GM12878 (cell line): Measurements from ENCODE around the gene ITSN1. TPM values are rescaled to one million over a fixed set of nuclear protein-coding genes. Genes with fewer than 3 reads are reported as not detected.

Experiments used
- ATAC-seq: fragments of 200-7000 bp; cut with Tn5 transposase; 3 replicates; pipeline ENCODE4 v1.9.1; 2020; ENCODE audit warnings: mild to moderate bottlenecking, moderate library complexity
- BruUV-seq: library from RNA; stranded (reverse); fragments of 400-500 nt; replicated peaks from 2 replicates; lab custom pipeline; 2021; lab: Mats Ljungman, UMichigan
- CTCF ChIA-PET: fragments of 300-600 bp; sonication (Branson Sonifier 250); formaldehyde crosslinking; extraction: SDS; loops from one replicate; lab custom pipeline; 2021; ENCODE audit warnings: inconsistent platforms; lab: Yijun Ruan, JAX
- POLR2A ChIA-PET: fragments of 350-600 bp; formaldehyde crosslinking; extraction: SDS; loops from one replicate; lab custom pipeline; 2021; ENCODE audit warnings: inconsistent platforms; lab: Charles Lee
- RAD21 ChIA-PET: fragments of 300-600 bp; sonication (Branson Sonifier 250); formaldehyde crosslinking; loops from one replicate; lab custom pipeline; 2023; ENCODE audit warnings: antibody characterized with exemption; ENCODE audit not compliant: unreplicated experiment; lab: Charles Lee
- SMC1A ChIA-PET: fragments of 300-600 bp; sonication (Branson Sonifier 250); formaldehyde crosslinking; loops from one replicate; lab custom pipeline; 2023; ENCODE audit not compliant: unreplicated experiment, uncharacterized antibody; lab: Charles Lee
- DNase-seq: peaks from one replicate; pipeline ENCODE4 v3.0.0-alpha.2; 2011; ENCODE audit warnings: low read depth, low spot score
- FAIRE-seq: peaks from 3 replicates; lab custom pipeline; 2011; peaks lifted over from hg19 to GRCh38; lab: Jason Lieb, UNC
- H2AFZ ChIP-seq: 2 replicates; pipeline ENCODE4 v1.6.0; 2011; ENCODE audit warnings: low read depth, low read length, control low read depth; ENCODE audit not compliant: control insufficient read depth
- H3K27ac ChIP-seq: 2 replicates; pipeline ENCODE4 v1.5.1; 2011; ENCODE audit warnings: control low read depth; ENCODE audit not compliant: control insufficient read depth, insufficient read depth
- H3K27me3 ChIP-seq, 2 experiments: replicated peaks in 1 of 2; 2 replicates each; pipeline versions ENCODE4 v1.6.0 to v1.6.1; 2011; ENCODE audit warnings: low read length in 1 of 2; ENCODE audit not compliant: control insufficient read depth in 2 of 2, insufficient read depth in 2 of 2
- H3K36me3 ChIP-seq, 2 experiments: 2 replicates each; pipeline ENCODE4 v1.5.1; 2011; ENCODE audit warnings: low read length in 1 of 2; ENCODE audit not compliant: control insufficient read depth in 2 of 2, insufficient read depth in 2 of 2
- H3K4me1 ChIP-seq: 2 replicates; pipeline ENCODE4 v1.6.1; 2011; ENCODE audit warnings: mild to moderate bottlenecking, low read length, moderate library complexity, mixed read lengths; ENCODE audit not compliant: control insufficient read depth, insufficient read depth
- H3K4me2 ChIP-seq: 2 replicates; pipeline ENCODE4 v1.6.0; 2011; ENCODE audit warnings: control low read depth; ENCODE audit not compliant: control insufficient read depth, insufficient read depth
- H3K4me3 ChIP-seq: fragments of 200-600 bp; sonication (generic); 2 replicates; pipeline ENCODE4 v1.5.1; 2016
- H3K79me2 ChIP-seq: 2 replicates; pipeline ENCODE4 v1.6.0; 2011; ENCODE audit warnings: low read length; ENCODE audit not compliant: control insufficient read depth, insufficient read depth
- H3K9ac ChIP-seq: 2 replicates; pipeline ENCODE4 v1.8.0; 2011; ENCODE audit warnings: low read length, control low read depth, mixed read lengths; ENCODE audit not compliant: control insufficient read depth, insufficient read depth
- H3K9me3 ChIP-seq: replicated peaks from 3 replicates; pipeline ENCODE4 v1.5.1; 2011; ENCODE audit warnings: mild to moderate bottlenecking, low read length; ENCODE audit not compliant: control insufficient read depth, insufficient read depth
- H4K20me1 ChIP-seq: 2 replicates; pipeline ENCODE4 v1.6.0; 2011; ENCODE audit not compliant: control insufficient read depth, insufficient read depth
- ATF7 ChIP-seq: fragments of 450-650 bp; IDR thresholded peaks from 2 replicates; pipeline ENCODE4 v1.6.1; 2016; ENCODE audit warnings: low read depth, mild to moderate bottlenecking
- RAD21 ChIP-seq: IDR thresholded peaks from 2 replicates; pipeline ENCODE4 v1.6.1; 2011; ENCODE audit warnings: mild to moderate bottlenecking, low read depth, low read length, moderate library complexity; ENCODE audit not compliant: insufficient read depth
- WGBS: methylation state at CpG from one replicate; pipeline ENCODE4 v1.1.6; 2016; ENCODE audit warnings: low lambda C conversion rate; ENCODE audit not compliant: insufficient replicate concordance, insufficient coverage; ENCODE audit errors: missing lambda C conversion rate; 5-methylcytosine and 5-hydroxymethylcytosine counted together
- in situ Hi-C: fragments of 300-500 bp; cut with MboI; formaldehyde crosslinking; loops from 9 replicates; pipeline ENCODE4 v1.14.3; 2018; ENCODE audit warnings: mixed read lengths
- intact Hi-C: fragments of 100-400 bp; cut with micrococcal nuclease; formaldehyde crosslinking; loops from one replicate; pipeline ENCODE4 v1.14.2; 2022; ENCODE audit not compliant: unreplicated experiment
- polyA plus RNA-seq, 11 experiments: library from polyadenylated mRNA; depleted of rRNA in 4 of 11; unstranded in 6 of 11; stranded (reverse) in 5 of 11; fragments of >200 nt; fragmentation: Nextera tagmentation in 4 of 11; fragmentation: Illumina TruSeq in 1 of 11; extraction: Ambion mirVana in 4 of 11; extraction: Trizol in 1 of 11; gene quantifications; 1 replicate in 1 of 11; 2 replicates in 10 of 11; pipeline versions ENCODE4 v1.2.1 to v1.2.3, GENCODE V29; 2011 to 2016; ENCODE audit warnings: inconsistent platforms in 2 of 11, missing spikeins in 2 of 11, low read depth in 1 of 11
- total RNA-seq, 4 experiments: library from RNA; depleted of rRNA in 3 of 4; stranded (reverse); fragments of >200 nt in 3 of 4; fragmentation: Illumina TruSeq in 1 of 4; extraction: Trizol in 1 of 4; gene quantifications; 2 replicates each; pipeline versions ENCODE4 v1.2.1 to v1.2.3, GENCODE V29; 2013 to 2021
- TF ChIP-seq, protein P1 (sequence below): fragments of 450-650 bp; formaldehyde crosslinking; IDR thresholded peaks from 2 replicates; pipeline ENCODE4 v1.4.0; 2020; ENCODE audit warnings: mild to moderate bottlenecking, moderate library complexity
- TF ChIP-seq, protein P2 (sequence below): fragments of 450-650 bp; IDR thresholded peaks from 2 replicates; pipeline ENCODE4 v1.6.1; 2017; ENCODE audit warnings: mild to moderate bottlenecking
- TF ChIP-seq, protein P3 (sequence below), 3 experiments: IDR thresholded peaks in 2 of 3; conservative IDR thresholded peaks in 1 of 3; 2 replicates each; pipeline ENCODE4 v1.5.1; 2011; ENCODE audit warnings: low read depth in 3 of 3, low read length in 3 of 3, mild to moderate bottlenecking in 3 of 3, control low read depth in 2 of 3, moderate library complexity in 2 of 3, inconsistent platforms in 1 of 3, mixed read lengths in 1 of 3; ENCODE audit not compliant: control insufficient read depth in 2 of 3, insufficient read depth in 1 of 3; ENCODE audit errors: extremely low read depth in 1 of 3

ITSN1 gene
- total and polyA plus RNA-seq, 10 of the 15 experiments (the other 5 are each of a cell fraction or from before 2014, with no cell fraction given): 0.89 to 10.6 (median 4.8) TPM

DNA sequence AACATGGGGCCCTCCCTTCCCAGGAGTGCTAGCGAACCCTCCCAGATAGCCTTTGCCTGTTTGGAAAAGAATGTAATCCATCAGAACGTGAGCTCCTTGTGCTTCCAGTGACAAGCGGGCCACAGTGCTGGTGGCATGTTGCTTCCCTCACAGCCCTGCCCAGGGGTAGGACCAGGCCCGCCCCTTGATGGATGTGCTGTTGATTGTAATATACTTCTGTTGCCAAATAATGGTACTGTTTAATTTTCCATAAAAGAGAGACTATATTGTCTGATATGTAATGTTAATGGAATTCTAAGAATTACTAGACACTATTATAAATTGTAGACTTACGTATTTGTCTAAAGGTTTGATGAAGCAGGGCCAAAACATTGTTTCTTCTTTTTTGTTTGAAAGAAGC lies 256.9 kb downstream of the ITSN1 start (continued):
- TF ChIP-seq, protein P1, sequence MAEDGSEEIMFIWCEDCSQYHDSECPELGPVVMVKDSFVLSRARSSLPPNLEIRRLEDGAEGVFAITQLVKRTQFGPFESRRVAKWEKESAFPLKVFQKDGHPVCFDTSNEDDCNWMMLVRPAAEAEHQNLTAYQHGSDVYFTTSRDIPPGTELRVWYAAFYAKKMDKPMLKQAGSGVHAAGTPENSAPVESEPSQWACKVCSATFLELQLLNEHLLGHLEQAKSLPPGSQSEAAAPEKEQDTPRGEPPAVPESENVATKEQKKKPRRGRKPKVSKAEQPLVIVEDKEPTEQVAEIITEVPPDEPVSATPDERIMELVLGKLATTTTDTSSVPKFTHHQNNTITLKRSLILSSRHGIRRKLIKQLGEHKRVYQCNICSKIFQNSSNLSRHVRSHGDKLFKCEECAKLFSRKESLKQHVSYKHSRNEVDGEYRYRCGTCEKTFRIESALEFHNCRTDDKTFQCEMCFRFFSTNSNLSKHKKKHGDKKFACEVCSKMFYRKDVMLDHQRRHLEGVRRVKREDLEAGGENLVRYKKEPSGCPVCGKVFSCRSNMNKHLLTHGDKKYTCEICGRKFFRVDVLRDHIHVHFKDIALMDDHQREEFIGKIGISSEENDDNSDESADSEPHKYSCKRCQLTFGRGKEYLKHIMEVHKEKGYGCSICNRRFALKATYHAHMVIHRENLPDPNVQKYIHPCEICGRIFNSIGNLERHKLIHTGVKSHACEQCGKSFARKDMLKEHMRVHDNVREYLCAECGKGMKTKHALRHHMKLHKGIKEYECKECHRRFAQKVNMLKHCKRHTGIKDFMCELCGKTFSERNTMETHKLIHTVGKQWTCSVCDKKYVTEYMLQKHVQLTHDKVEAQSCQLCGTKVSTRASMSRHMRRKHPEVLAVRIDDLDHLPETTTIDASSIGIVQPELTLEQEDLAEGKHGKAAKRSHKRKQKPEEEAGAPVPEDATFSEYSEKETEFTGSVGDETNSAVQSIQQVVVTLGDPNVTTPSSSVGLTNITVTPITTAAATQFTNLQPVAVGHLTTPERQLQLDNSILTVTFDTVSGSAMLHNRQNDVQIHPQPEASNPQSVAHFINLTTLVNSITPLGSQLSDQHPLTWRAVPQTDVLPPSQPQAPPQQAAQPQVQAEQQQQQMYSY (CRISPR knock-in tag): no peak

DNA sequence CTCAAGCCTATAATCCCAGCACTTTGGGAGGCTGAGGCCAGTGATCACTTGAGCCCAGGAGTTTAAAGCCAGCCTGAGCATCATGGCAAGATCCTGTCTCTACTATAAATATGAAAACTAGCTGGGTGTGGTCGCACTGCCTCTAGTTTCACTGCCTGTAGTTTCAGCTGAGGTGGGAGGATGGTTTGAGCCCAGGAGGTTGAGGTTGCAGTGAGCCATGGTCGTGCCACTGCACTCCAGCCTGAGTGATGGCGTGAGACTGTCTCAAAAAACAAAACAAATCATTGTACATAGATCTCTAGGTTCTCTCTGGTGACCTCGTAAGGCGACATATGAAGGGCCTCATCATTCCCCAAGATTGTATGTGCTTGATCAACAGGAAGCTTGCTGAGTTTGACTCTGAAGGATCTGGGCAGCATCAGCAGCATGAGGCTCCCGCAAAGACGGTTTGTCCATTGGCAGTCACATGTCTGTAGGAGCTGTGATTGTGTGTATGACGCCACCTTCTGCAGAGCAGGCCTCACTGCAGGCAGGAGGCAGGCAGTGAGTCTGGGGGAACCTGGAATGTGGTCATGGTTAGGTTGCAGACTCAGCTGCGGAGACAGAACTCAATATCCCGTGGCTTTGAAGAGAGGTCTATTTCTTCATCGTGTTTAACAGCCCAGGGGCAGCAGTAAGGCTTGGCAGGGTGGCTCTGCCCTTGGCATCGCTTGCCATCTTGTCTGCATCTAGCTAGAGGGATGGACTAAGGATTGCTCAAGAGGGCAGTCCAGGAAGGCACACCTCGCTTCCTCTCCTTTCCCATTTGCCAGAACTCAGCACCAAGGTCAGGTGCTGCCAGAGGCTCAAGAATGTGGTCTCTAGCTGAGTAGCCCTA lies 259.3 kb downstream of the ITSN1 start:
- intact Hi-C loops: no loop called here
- ChIA-PET RAD21 (interaction anchor here (0.9 kb wide), 1 partner anchor 296 kb away, joined by 5 read pairs; no protein-coding TSS in a partner anchor), SMC1A (no interaction called here), POLR2A (no interaction called here)
- Histone ChIP-seq H3K9ac (no peak overlapping the region), H3K4me2 (no peak overlapping the region), H3K27ac (no peak overlapping the region), H3K9me3 (no peaks in the 10 kb centered on the region), H2AFZ (no peak overlapping the region), H3K79me2 (no peaks in the 10 kb centered on the region), H3K4me3 (no peak overlapping the region), H3K27me3 (no peaks in the 10 kb centered on the region)
- WGBS: 86% methylated on average over 13 of the region's 13 CpGs
- DNase-seq: no peak
- TF ChIP-seq, protein P2, sequence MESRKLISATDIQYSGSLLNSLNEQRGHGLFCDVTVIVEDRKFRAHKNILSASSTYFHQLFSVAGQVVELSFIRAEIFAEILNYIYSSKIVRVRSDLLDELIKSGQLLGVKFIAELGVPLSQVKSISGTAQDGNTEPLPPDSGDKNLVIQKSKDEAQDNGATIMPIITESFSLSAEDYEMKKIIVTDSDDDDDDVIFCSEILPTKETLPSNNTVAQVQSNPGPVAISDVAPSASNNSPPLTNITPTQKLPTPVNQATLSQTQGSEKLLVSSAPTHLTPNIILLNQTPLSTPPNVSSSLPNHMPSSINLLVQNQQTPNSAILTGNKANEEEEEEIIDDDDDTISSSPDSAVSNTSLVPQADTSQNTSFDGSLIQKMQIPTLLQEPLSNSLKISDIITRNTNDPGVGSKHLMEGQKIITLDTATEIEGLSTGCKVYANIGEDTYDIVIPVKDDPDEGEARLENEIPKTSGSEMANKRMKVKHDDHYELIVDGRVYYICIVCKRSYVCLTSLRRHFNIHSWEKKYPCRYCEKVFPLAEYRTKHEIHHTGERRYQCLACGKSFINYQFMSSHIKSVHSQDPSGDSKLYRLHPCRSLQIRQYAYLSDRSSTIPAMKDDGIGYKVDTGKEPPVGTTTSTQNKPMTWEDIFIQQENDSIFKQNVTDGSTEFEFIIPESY: 0 out of 2 replicates have a peak, but pooled peaks have one; percentile 21
- TF ChIP-seq, protein P3, sequence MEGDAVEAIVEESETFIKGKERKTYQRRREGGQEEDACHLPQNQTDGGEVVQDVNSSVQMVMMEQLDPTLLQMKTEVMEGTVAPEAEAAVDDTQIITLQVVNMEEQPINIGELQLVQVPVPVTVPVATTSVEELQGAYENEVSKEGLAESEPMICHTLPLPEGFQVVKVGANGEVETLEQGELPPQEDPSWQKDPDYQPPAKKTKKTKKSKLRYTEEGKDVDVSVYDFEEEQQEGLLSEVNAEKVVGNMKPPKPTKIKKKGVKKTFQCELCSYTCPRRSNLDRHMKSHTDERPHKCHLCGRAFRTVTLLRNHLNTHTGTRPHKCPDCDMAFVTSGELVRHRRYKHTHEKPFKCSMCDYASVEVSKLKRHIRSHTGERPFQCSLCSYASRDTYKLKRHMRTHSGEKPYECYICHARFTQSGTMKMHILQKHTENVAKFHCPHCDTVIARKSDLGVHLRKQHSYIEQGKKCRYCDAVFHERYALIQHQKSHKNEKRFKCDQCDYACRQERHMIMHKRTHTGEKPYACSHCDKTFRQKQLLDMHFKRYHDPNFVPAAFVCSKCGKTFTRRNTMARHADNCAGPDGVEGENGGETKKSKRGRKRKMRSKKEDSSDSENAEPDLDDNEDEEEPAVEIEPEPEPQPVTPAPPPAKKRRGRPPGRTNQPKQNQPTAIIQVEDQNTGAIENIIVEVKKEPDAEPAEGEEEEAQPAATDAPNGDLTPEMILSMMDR (IDR thresholded peaks at IDR 0.05 in 2 of 3, conservative IDR thresholded peaks at IDR 0.05 in 1 of 3; ENCODE audit: control insufficient read depth in 2 of 3, extremely low read depth in 1 of 3, insufficient read depth in 1 of 3, low read depth in 3 of 3, low read length in 3 of 3): peak in 2 of 3 experiments; percentile 25 to 38; a peak in 2 of 6 replicates
- peak; percentile 31; the same call in 1 of the 2 replicates for TF ChIP-seq RAD21
- no peak for TF ChIP-seq ATF7
- TF ChIP-seq, all 136 proteins: peak for 3
- Histone ChIP-seq H3K36me3 (peaks cover 25 to 32% of the 10 kb centered on the region in 2 experiments), H4K20me1 (no peaks in the 10 kb centered on the region; the same call in 1 of the 2 replicates), H3K4me1 (no peaks in the 10 kb centered on the region)
- FAIRE-seq: no peak
- ATAC-seq: peak; percentile 70
- in situ Hi-C loops: no loop called here
- CTCF ChIA-PET: interaction anchor here (0.6 to 1.3 kb wide), 4 partner anchors 10 to 256 kb away, joined by 3 to 4 read pairs (median 3); no protein-coding TSS in a partner anchor
- BruUV-seq: no TSS peak
